OCI-LY1 (cell line): Measurements from ENCODE around the gene ANKH.

Source experiments
- CTCF ChIP-seq: fragments of 200-600 bp; sonication (generic), shearing (Covaris generic); IDR thresholded peaks from 2 replicates; pipeline ENCODE4 v1.5.1; 2017; ENCODE audit warnings: mild to moderate bottlenecking, antibody characterized with exemption, low read length, moderate library complexity, mixed read lengths
- EZH2 ChIP-seq: fragments of 200-600 bp; sonication (generic), shearing (Covaris generic); IDR thresholded peaks from 2 replicates; pipeline ENCODE4 v1.8.0; 2017; ENCODE audit warnings: borderline replicate concordance, mixed run types, mild to moderate bottlenecking, antibody characterized with exemption, low read length, moderate library complexity, mixed read lengths

DNA sequence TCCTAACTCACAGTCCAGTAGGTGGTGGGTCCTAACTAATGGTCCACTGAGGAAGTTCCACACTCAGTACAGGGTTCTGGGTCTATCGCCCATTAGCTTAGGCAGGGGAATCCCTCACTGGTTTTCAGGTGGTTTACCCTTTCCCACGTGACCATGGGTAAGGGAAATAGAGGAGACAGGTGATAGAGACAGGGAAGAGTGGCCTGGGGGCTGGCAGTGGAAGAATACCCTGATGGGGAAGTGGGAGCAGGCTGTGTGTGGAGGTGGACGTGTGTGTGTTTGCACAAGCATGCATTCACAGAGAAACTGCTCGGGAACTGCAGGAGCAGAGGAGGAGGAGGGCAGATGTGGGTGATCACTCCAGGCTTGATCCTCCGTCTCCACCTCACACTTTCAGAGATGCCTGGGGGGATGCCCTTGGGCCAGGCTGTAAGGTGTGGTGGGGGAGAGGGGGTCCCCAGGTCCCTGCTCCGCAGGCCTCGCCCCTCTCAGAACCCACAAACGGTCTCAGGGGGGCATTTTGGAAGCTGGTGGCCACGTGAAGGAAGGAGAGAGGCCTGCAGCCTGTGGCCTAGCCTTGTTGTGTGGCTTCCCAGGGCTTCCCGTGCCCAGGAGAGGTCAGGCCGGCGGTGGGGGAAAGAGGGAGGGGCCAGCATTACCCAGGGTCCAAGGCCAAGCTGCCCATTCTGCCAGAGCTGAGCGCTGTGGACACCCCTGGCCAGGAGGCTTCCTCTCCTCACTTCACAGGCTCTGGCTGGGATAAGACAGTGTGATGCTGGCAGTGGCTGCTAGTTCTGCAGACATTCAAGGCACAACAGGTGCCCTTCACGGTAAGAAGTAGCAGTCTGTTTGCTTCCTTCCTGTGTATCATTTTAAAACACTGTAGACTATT is 127.0 kb downstream of the ANKH start:
- TF ChIP-seq EZH2 (no peak), CTCF (no peak)
